Upper lobe of right lung (tissue), 1 donor: ENCODE data around the gene MLYCD. TPM values are rescaled to one million over a fixed set of nuclear protein-coding genes. Genes with fewer than 3 reads are reported as not detected.

Experiments
- ATAC-seq: fragments of 200-7000 bp; cut with Tn5 transposase; one replicate; pipeline ENCODE4 v1.9.1; 2020; ENCODE audit warnings: mild to moderate bottlenecking, moderate library complexity
- DNase-seq: peaks from one replicate; pipeline ENCODE4 v3.0.0-alpha.2; 2020
- H3K27ac ChIP-seq: fragments of 200-600 bp; one replicate; pipeline ENCODE4 v1.8.0; 2022
- H3K27me3 ChIP-seq: fragments of 200-600 bp; one replicate; pipeline ENCODE4 v1.8.0; 2022; ENCODE audit warnings: mild to moderate bottlenecking
- H3K36me3 ChIP-seq: fragments of 200-600 bp; one replicate; pipeline ENCODE4 v1.8.0; 2022
- H3K4me1 ChIP-seq: fragments of 200-600 bp; one replicate; pipeline ENCODE4 v1.8.0; 2022
- H3K4me3 ChIP-seq: fragments of 200-600 bp; one replicate; pipeline ENCODE4 v1.8.0; 2022; ENCODE audit warnings: mild to moderate bottlenecking
- H3K9me3 ChIP-seq: fragments of 200-600 bp; one replicate; pipeline ENCODE4 v1.8.0; 2022
- CTCF ChIP-seq: fragments of 200-600 bp; IDR thresholded peaks from one replicate; pipeline ENCODE4 v1.8.0; 2022; ENCODE audit warnings: antibody characterized with exemption
- intact Hi-C: fragments of 100-400 bp; cut with DNase I; formaldehyde crosslinking; loops from one replicate; pipeline ENCODE4 v1.11.0; 2022
- total RNA-seq: library from RNA; stranded (reverse); fragmentation: NEBNext Ultra II Directional; extraction: Animal tissue kit (Norgen Biotek cat#: 25700); gene quantifications from one replicate; pipeline ENCODE4 v1.2.1, GENCODE V29; 2021
- donor health status: DM: no; HTN: yes; CAD: no; lungs with severe emphysema.

Gene MLYCD
- total RNA-seq, 1 donor from 2014 or later: 9.7 TPM

GRCh38 chr16:83887564-83887963, 11.4 kb upstream of the MLYCD start:
- Histone ChIP-seq H3K9me3 (no peaks in the 10 kb centered on the region), H3K27me3 (no peaks in the 10 kb centered on the region), H3K36me3 (no peaks in the 10 kb centered on the region), H3K4me3 (no peak overlapping the region), H3K4me1 (no peaks in the 10 kb centered on the region), H3K27ac (no peak overlapping the region)
- TF ChIP-seq CTCF: no peak
- DNase-seq: no peak
- intact Hi-C loops: no loop called here
- no peak for ATAC-seq

DNA sequence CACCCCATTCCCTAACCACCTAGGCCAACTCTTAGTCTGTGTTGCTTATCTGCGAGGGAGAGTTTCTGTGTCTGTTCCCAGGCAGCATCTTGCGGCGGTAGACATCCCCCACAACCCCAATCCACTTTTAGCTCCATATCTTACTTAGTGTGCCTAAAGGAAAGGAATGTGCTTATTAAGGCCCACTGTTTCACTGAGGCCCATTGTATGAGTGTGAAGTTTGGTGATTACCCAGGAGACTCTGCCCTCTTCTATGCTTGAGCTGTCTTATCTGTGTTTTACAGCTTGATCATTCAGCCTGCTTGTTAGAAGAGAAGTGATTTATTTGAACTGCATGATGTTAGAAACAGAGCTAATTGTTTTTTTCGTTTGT, 10.3 kb upstream of the MLYCD start:
- no peak overlapping the region for H3K27ac ChIP-seq
- no peaks in the 10 kb centered on the region for H3K27me3 ChIP-seq
- no peak for TF ChIP-seq CTCF
- DNase-seq (no peak), ATAC-seq (no peak)
- H3K4me1 ChIP-seq: no peaks in the 10 kb centered on the region
- H3K4me3 ChIP-seq: no peak overlapping the region
- no peaks in the 10 kb centered on the region for H3K9me3 ChIP-seq
- H3K36me3 ChIP-seq: no peaks in the 10 kb centered on the region
- intact Hi-C loops: no loop called here

DNA sequence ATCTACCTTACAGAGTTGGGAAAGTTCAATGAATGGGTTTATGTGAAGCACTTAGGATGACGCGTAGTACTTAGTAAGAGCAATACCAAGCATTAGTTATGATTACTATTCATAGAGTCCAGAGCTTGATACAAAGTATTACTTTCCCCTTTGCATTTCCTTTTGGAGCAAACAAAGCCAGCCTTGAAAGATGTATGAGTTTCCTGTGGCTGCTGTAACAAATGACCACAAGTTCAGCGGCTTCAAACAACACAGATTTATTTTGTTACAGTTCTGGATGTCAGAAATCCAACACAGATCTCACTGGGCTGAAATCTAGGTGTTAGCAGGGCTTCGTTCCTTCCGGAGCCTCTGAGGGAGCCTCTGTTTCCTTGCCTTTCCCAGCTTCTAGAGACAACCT, 8.6 kb upstream of the MLYCD start:
- no peak for TF ChIP-seq CTCF
- ATAC-seq (no peak), DNase-seq (no peak)
- H3K4me1 ChIP-seq: no peaks in the 10 kb centered on the region
- no peaks in the 10 kb centered on the region for H3K27me3 ChIP-seq
- no peaks in the 10 kb centered on the region for H3K36me3 ChIP-seq
- H3K4me3 ChIP-seq: no peak overlapping the region
- no peaks in the 10 kb centered on the region for H3K9me3 ChIP-seq
- H3K27ac ChIP-seq: no peak overlapping the region
- intact Hi-C loops: no loop called here

GRCh38 chr16:83891742-83892141, 7.2 kb upstream of the MLYCD start:
- intact Hi-C loops: no loop called here

GRCh38 chr16:83895243-83895642, 3.7 kb upstream of the MLYCD start:
- Histone ChIP-seq H3K4me1 (peaks cover 15% of the 10 kb centered on the region), H3K4me3 (no peak overlapping the region), H3K9me3 (no peaks in the 10 kb centered on the region), H3K27ac (no peak overlapping the region), H3K27me3 (no peaks in the 10 kb centered on the region), H3K36me3 (no peaks in the 10 kb centered on the region)
- intact Hi-C loops: no loop called here
- TF ChIP-seq CTCF: no peak
- ATAC-seq: no peak
- no peak for DNase-seq

More at GRCh38 chr16:83891742-83892141, 7.2 kb upstream of the MLYCD start:
- no peaks in the 10 kb centered on the region for H3K9me3 ChIP-seq
- TF ChIP-seq CTCF: no peak
- no peaks in the 10 kb centered on the region for H3K27me3 ChIP-seq
- H3K4me1 ChIP-seq: no peaks in the 10 kb centered on the region
- H3K27ac ChIP-seq: no peak overlapping the region
- H3K36me3 ChIP-seq: no peaks in the 10 kb centered on the region
- DNase-seq (no peak), ATAC-seq (no peak)
- no peak overlapping the region for H3K4me3 ChIP-seq

- intact Hi-C loops: no loop called here
- ATAC-seq: no peak
- H3K4me3 ChIP-seq: no peak overlapping the region
- H3K4me1 ChIP-seq: peaks cover 20% of the 10 kb centered on the region
- no peaks in the 10 kb centered on the region for H3K27me3 ChIP-seq
- no peak overlapping the region for H3K27ac ChIP-seq
- no peaks in the 10 kb centered on the region for H3K9me3 ChIP-seq
- no peak for DNase-seq
- no peaks in the 10 kb centered on the region for H3K36me3 ChIP-seq
- TF ChIP-seq CTCF: no peak
Observed at GRCh38 chr16:83895942-83896341, 3.0 kb upstream of the MLYCD start.
